ENCODE data around the gene RFC1.

Gene RFC1

GRCh38 chr4:39256436-39256835, 109.7 kb downstream of the RFC1 start:
- DNase-seq (ENCODE audit: insufficient read length, low spot score) (no peak), FAIRE-seq (no peak)

GRCh38 chr4:39255871-39256270, 110.3 kb downstream of the RFC1 start:
- DNase-seq (ENCODE audit: insufficient read length, low spot score) (no peak), FAIRE-seq (no peak)

- FAIRE-seq (peak; percentile 33), DNase-seq (ENCODE audit: insufficient read length, low spot score) (no peak)
Observed at GRCh38 chr4:39255266-39255665, 110.9 kb downstream of the RFC1 start.

- DNase-seq (ENCODE audit: insufficient read length, low spot score) (no peak), FAIRE-seq (no peak)
Observed at GRCh38 chr4:39243462-39243861, 122.7 kb downstream of the RFC1 start.

Data from GM19239 (cell line).